Measurements from ENCODE around the gene CLEC2B.

The CLEC2B gene

GRCh38 chr12:9808504-9808903 lies 60.6 kb downstream of the CLEC2B start:
- Histone ChIP-seq H3K4me3 (ENCODE audit: insufficient read depth in 1 of 2, low read depth in 1 of 2, low read length in 2 of 2) (no peak overlapping the region), H3K18ac (ENCODE audit: low read depth in 1 of 2, low read length in 2 of 2) (no peak overlapping the region), H2BK12ac (ENCODE audit: low read length in 2 of 2) (no peak overlapping the region), H2AFZ (ENCODE audit: low read depth, low read length) (no peak overlapping the region), H2BK5ac (ENCODE audit: low read depth, low read length, poor library complexity, severe bottlenecking) (no peak overlapping the region), H3K9ac (ENCODE audit: low read length) (no peak overlapping the region), H3K4ac (ENCODE audit: low read depth in 1 of 2, low read length in 2 of 2) (no peak overlapping the region), H2BK15ac (ENCODE audit: low read depth, poor library complexity, severe bottlenecking) (no peak overlapping the region), H3K79me1 (replicated peaks; ENCODE audit: low read length, poor library complexity, severe bottlenecking) (no peaks in the 10 kb centered on the region), H2BK120ac (ENCODE audit: low read depth, low read length) (no peak overlapping the region), H3K4me1 (ENCODE audit: control insufficient read depth, insufficient read depth, low read depth, low read length) (no peaks in the 10 kb centered on the region), H3K27me3 (ENCODE audit: control insufficient read depth in 1 of 2, insufficient read depth in 1 of 2, low read length in 2 of 2) (peaks cover 0 to under 1% of the 10 kb centered on the region in 2 experiments), H2AK5ac (ENCODE audit: low read length, severe bottlenecking) (no peak overlapping the region), H3K27ac (ENCODE audit: low read length, poor library complexity, severe bottlenecking) (no peak overlapping the region), H3K36me3 (ENCODE audit: control insufficient read depth in 1 of 2, insufficient read depth in 2 of 2, low read depth in 1 of 2, low read length in 2 of 2) (no peaks in the 10 kb centered on the region), H4K91ac (ENCODE audit: low read length) (no peak overlapping the region), H3K9me3 (ENCODE audit: control insufficient read depth, low read length) (no peaks in the 10 kb centered on the region), H4K8ac (ENCODE audit: low read length) (no peak overlapping the region), H3K14ac (ENCODE audit: low read length in 2 of 2) (no peak overlapping the region), H3K23ac (ENCODE audit: low read length in 2 of 2) (no peak overlapping the region), H3K4me2 (ENCODE audit: low read length, poor library complexity, severe bottlenecking) (no peak overlapping the region)
- DNase-seq, result no peak
- 83% methylated on average over 3 of the region's 3 CpGs for WGBS

- 72% methylated on average over 3 of the region's 4 CpGs for WGBS
- no peak overlapping the region for H3K4me3 ChIP-seq (ENCODE audit: insufficient read depth in 1 of 2, low read depth in 1 of 2, low read length in 2 of 2)
Observed at GRCh38 chr12:9806714-9807113, 62.4 kb downstream of the CLEC2B start.

GRCh38 chr12:9805883-9806282 lies 63.3 kb downstream of the CLEC2B start:
- Histone ChIP-seq H3K4me2 (ENCODE audit: low read length, poor library complexity, severe bottlenecking) (no peak overlapping the region), H3K4me3 (ENCODE audit: insufficient read depth in 1 of 2, low read depth in 1 of 2, low read length in 2 of 2) (no peak overlapping the region), H3K4ac (ENCODE audit: low read depth in 1 of 2, low read length in 2 of 2) (no peak overlapping the region), H3K36me3 (ENCODE audit: control insufficient read depth in 1 of 2, insufficient read depth in 2 of 2, low read depth in 1 of 2, low read length in 2 of 2) (no peaks in the 10 kb centered on the region), H4K91ac (ENCODE audit: low read length) (no peak overlapping the region), H3K9me3 (ENCODE audit: control insufficient read depth, low read length) (no peaks in the 10 kb centered on the region), H3K4me1 (ENCODE audit: control insufficient read depth, insufficient read depth, low read depth, low read length) (no peaks in the 10 kb centered on the region), H2BK15ac (ENCODE audit: low read depth, poor library complexity, severe bottlenecking) (no peak overlapping the region), H3K14ac (ENCODE audit: low read length in 2 of 2) (no peak overlapping the region), H2AFZ (ENCODE audit: low read depth, low read length) (no peak overlapping the region), H2BK120ac (ENCODE audit: low read depth, low read length) (no peak overlapping the region), H2AK5ac (ENCODE audit: low read length, severe bottlenecking) (no peak overlapping the region), H3K18ac (ENCODE audit: low read depth in 1 of 2, low read length in 2 of 2) (no peak overlapping the region), H3K79me1 (replicated peaks; ENCODE audit: low read length, poor library complexity, severe bottlenecking) (no peaks in the 10 kb centered on the region), H3K23ac (ENCODE audit: low read length in 2 of 2) (no peak overlapping the region), H4K8ac (ENCODE audit: low read length) (no peak overlapping the region), H3K27ac (ENCODE audit: low read length, poor library complexity, severe bottlenecking) (no peak overlapping the region), H2BK5ac (ENCODE audit: low read depth, low read length, poor library complexity, severe bottlenecking) (no peak overlapping the region), H3K27me3 (ENCODE audit: control insufficient read depth in 1 of 2, insufficient read depth in 1 of 2, low read length in 2 of 2) (no peaks in the 10 kb centered on the region), H2BK12ac (ENCODE audit: low read length in 2 of 2) (no peak overlapping the region), H3K9ac (ENCODE audit: low read length) (no peak overlapping the region)
- 100% methylated on average over 1 of the region's 2 CpGs for WGBS
- DNase-seq, result no peak

More at GRCh38 chr12:9806714-9807113, 62.4 kb downstream of the CLEC2B start:
- no peaks in the 10 kb centered on the region for H3K36me3 ChIP-seq (ENCODE audit: control insufficient read depth in 1 of 2, insufficient read depth in 2 of 2, low read depth in 1 of 2, low read length in 2 of 2)
- DNase-seq, result no peak
- H3K27ac ChIP-seq (ENCODE audit: low read length, poor library complexity, severe bottlenecking), result no peak overlapping the region
- H3K27me3 ChIP-seq (ENCODE audit: control insufficient read depth in 1 of 2, insufficient read depth in 1 of 2, low read length in 2 of 2), result no peaks in the 10 kb centered on the region
- H4K91ac ChIP-seq (ENCODE audit: low read length), result no peak overlapping the region
- H3K4me1 ChIP-seq (ENCODE audit: control insufficient read depth, insufficient read depth, low read depth, low read length), result no peaks in the 10 kb centered on the region
- no peaks in the 10 kb centered on the region for H3K9me3 ChIP-seq (ENCODE audit: control insufficient read depth, low read length)
- H2BK12ac ChIP-seq (ENCODE audit: low read length in 2 of 2), result no peak overlapping the region
- H2AFZ ChIP-seq (ENCODE audit: low read depth, low read length), result no peak overlapping the region
- H3K23ac ChIP-seq (ENCODE audit: low read length in 2 of 2), result no peak overlapping the region
- H2BK15ac ChIP-seq (ENCODE audit: low read depth, poor library complexity, severe bottlenecking), result no peak overlapping the region
- H3K4ac ChIP-seq (ENCODE audit: low read depth in 1 of 2, low read length in 2 of 2), result no peak overlapping the region
- H3K79me1 ChIP-seq (replicated peaks; ENCODE audit: low read length, poor library complexity, severe bottlenecking), result no peaks in the 10 kb centered on the region
- H4K8ac ChIP-seq (ENCODE audit: low read length), result no peak overlapping the region
- H3K18ac ChIP-seq (ENCODE audit: low read depth in 1 of 2, low read length in 2 of 2), result no peak overlapping the region
- no peak overlapping the region for H3K9ac ChIP-seq (ENCODE audit: low read length)
- H2BK5ac ChIP-seq (ENCODE audit: low read depth, low read length, poor library complexity, severe bottlenecking), result no peak overlapping the region
- no peak overlapping the region for H3K14ac ChIP-seq (ENCODE audit: low read length in 2 of 2)
- no peak overlapping the region for H3K4me2 ChIP-seq (ENCODE audit: low read length, poor library complexity, severe bottlenecking)
- no peak overlapping the region for H2AK5ac ChIP-seq (ENCODE audit: low read length, severe bottlenecking)
- no peak overlapping the region for H2BK120ac ChIP-seq (ENCODE audit: low read depth, low read length)
